T-helper 17 cell (primary cell): ENCODE results near the gene ULBP1. TPM values are rescaled to one million over a fixed set of nuclear protein-coding genes. Genes with fewer than 3 reads are reported as not detected.
"Not testable (repeated sequence)": the region's sequence is repeated elsewhere in the genome, so short reads cannot be mapped to it uniquely, and the experiment has no call there.

Experiments used
- ATAC-seq: fragments of 150-1000 bp; cut with Tn5 transposase; 2 replicates; pipeline ENCODE4 v1.10.0; 2021; ENCODE audit warnings: mild to moderate bottlenecking, moderate library complexity
- DNase-seq, 3 donors: peaks; one replicate each; pipeline versions ENCODE4 v3.0.0 to v3.0.0-alpha.2; 2020 to 2021
- H3K9me3 ChIP-seq: one replicate; pipeline ENCODE4 v1.7.0; 2013; ENCODE audit warnings: low read length, mild to moderate bottlenecking; ENCODE audit not compliant: control insufficient read depth, poor library complexity, severe bottlenecking
- H3K27ac Mint-ChIP-seq: one replicate; pipeline ENCODE4 v1.8.0; 2022; ENCODE audit warnings: mild to moderate bottlenecking, moderate library complexity, mixed read lengths
- H3K27me3 Mint-ChIP-seq: one replicate; pipeline ENCODE4 v1.8.0; 2022; ENCODE audit warnings: mixed read lengths
- H3K36me3 Mint-ChIP-seq: one replicate; pipeline ENCODE4 v1.8.0; 2022; ENCODE audit warnings: low read depth, mixed read lengths
- H3K4me1 Mint-ChIP-seq: one replicate; pipeline ENCODE4 v1.8.0; 2022; ENCODE audit warnings: mild to moderate bottlenecking, mixed read lengths
- H3K4me3 Mint-ChIP-seq: one replicate; pipeline ENCODE4 v1.8.0; 2022; ENCODE audit warnings: mild to moderate bottlenecking, moderate library complexity, mixed read lengths
- total RNA-seq, 4 donors: library from RNA in 2 of 4; stranded (reverse) in 2 of 4; gene quantifications; one replicate each; pipeline ENCODE4 v1.2.3 and lab custom pipeline; 2022 to 2026

Gene ULBP1
- total RNA-seq, 2 donors from 2014 or later, result 0.20 TPM; not detected in 1

GRCh38 chr6:150014623-150015280, 51.0 kb downstream of the ULBP1 start:
- Mint-ChIP-seq H3K27ac (peak overlapping the region; percentile 34), H3K27me3 (peaks cover 78% of the 10 kb centered on the region), H3K4me1 (peaks cover 21% of the 10 kb centered on the region)
- H3K9me3 ChIP-seq, H3K36me3 Mint-ChIP-seq, H3K4me3 Mint-ChIP-seq, ATAC-seq, DNase-seq: not testable (repeated sequence)

GRCh38 chr6:150015281-150016001, 51.7 kb downstream of the ULBP1 start:
- ATAC-seq, result peak; percentile 59
- peaks cover 21% of the 10 kb centered on the region for H3K4me1 Mint-ChIP-seq
- not testable (repeated sequence) for H3K36me3 Mint-ChIP-seq, H3K4me3 Mint-ChIP-seq, DNase-seq, H3K9me3 ChIP-seq
- H3K27me3 Mint-ChIP-seq, result peaks cover 74% of the 10 kb centered on the region
- H3K27ac Mint-ChIP-seq, result peak overlapping the region; percentile 34

- Mint-ChIP-seq H3K4me1 (peaks cover 21% of the 10 kb centered on the region), H3K27ac (no peak overlapping the region), H3K27me3 (peaks cover 70% of the 10 kb centered on the region), H3K36me3 (peaks cover 5% of the 10 kb centered on the region), H3K4me3 (no peak overlapping the region)
- H3K9me3 ChIP-seq, result no peaks in the 10 kb centered on the region
- ATAC-seq, result peak; percentile 85
- peak in 1 of 3 donors; percentile 45 for DNase-seq
Measured at GRCh38 chr6:150016324-150017185, 52.8 kb downstream of the ULBP1 start.

GRCh38 chr6:150017186-150017521, 53.4 kb downstream of the ULBP1 start:
- H3K4me3 Mint-ChIP-seq, H3K9me3 ChIP-seq, ATAC-seq, H3K27ac Mint-ChIP-seq, H3K36me3 Mint-ChIP-seq, DNase-seq: not testable (repeated sequence)
- H3K4me1 Mint-ChIP-seq, result peaks cover 21% of the 10 kb centered on the region
- H3K27me3 Mint-ChIP-seq, result peaks cover 69% of the 10 kb centered on the region

GRCh38 chr6:150018846-150019580, 55.3 kb downstream of the ULBP1 start:
- Mint-ChIP-seq H3K36me3 (peaks cover 5% of the 10 kb centered on the region), H3K4me3 (no peak overlapping the region), H3K27me3 (peaks cover 59% of the 10 kb centered on the region), H3K4me1 (peaks cover 18% of the 10 kb centered on the region), H3K27ac (no peak overlapping the region)
- ATAC-seq (no peak), DNase-seq (no peak)
- H3K9me3 ChIP-seq, result no peaks in the 10 kb centered on the region

GRCh38 chr6:150021870-150022269, 58.1 kb downstream of the ULBP1 start:
- H3K4me3 Mint-ChIP-seq, ATAC-seq, DNase-seq, H3K9me3 ChIP-seq, H3K27ac Mint-ChIP-seq, H3K36me3 Mint-ChIP-seq: not testable (repeated sequence)
- peaks cover 11% of the 10 kb centered on the region for H3K4me1 Mint-ChIP-seq
- peaks cover 65% of the 10 kb centered on the region for H3K27me3 Mint-ChIP-seq

Other genes starting within 250 kb of the ULBP1 start
- 10 to 100 TPM; 35.4 to 43.6 TPM for gene LATS1, start 245.8 kb upstream of the ULBP1 start, total RNA-seq
- 10 to 100 TPM; 13.7 to 16.3 TPM for gene NUP43, start 217.4 kb upstream of the ULBP1 start, total RNA-seq
- gene PCMT1, start 214.2 kb upstream of the ULBP1 start, total RNA-seq, result 10 to 100 TPM; 32.4 to 32.9 TPM
- gene LRP11, start 99.6 kb upstream of the ULBP1 start, total RNA-seq, result 1 to 10 TPM; 1.8 to 2.5 TPM
- gene RAET1E, start 65.8 kb upstream of the ULBP1 start, total RNA-seq, result under 1 TPM in 1 of 2 donors, not detected in 1; 0.55 TPM
- gene RAET1G, start 40.8 kb upstream of the ULBP1 start, total RNA-seq, result not detected
- 1 to 10 TPM; 2.8 to 3.7 TPM for gene ULBP2, start 21.9 kb upstream of the ULBP1 start, total RNA-seq
- not detected for gene RAET1L, start 61.6 kb downstream of the ULBP1 start, total RNA-seq
- 1 to 10 TPM in 1 of 2 donors, under 1 TPM in 1; 0.68 to 1.6 TPM for gene ULBP3, start 105.2 kb downstream of the ULBP1 start, total RNA-seq
- gene PPP1R14C, start 179.1 kb downstream of the ULBP1 start, total RNA-seq, result not detected